K562 (cell line): Measurements from ENCODE around the gene FOXL3. TPM values are rescaled to one million over a fixed set of nuclear protein-coding genes. Genes with fewer than 3 reads are reported as not detected.

Source experiments
- ATAC-seq: fragments of 200-7000 bp; cut with Tn5 transposase; 3 replicates; pipeline ENCODE4 v1.9.1; 2020; ENCODE audit warnings: moderate library complexity
- BruUV-seq: library from RNA; stranded (reverse); fragments of 400-500 nt; replicated peaks from 2 replicates; lab custom pipeline; 2021; lab: Mats Ljungman, UMichigan
- CTCF ChIA-PET: fragments of 300-600 bp; formaldehyde crosslinking; extraction: SDS; loops from one replicate; lab custom pipeline; 2021; ENCODE audit warnings: low intra/inter-chr PET ratio; lab: Yijun Ruan, JAX
- POLR2A ChIA-PET: fragments of 300-600, 350-650 bp; sonication (Branson Sonifier 250); formaldehyde crosslinking; extraction: SDS; loops from one replicate; lab custom pipeline; 2021; ENCODE audit warnings: antibody characterized with exemption, inconsistent platforms; lab: Yijun Ruan, JAX
- DNase-seq, 4 experiments: peaks; one replicate each; pipeline versions ENCODE4 v3.0.0 to v3.0.0-alpha.2; 2011 to 2018; ENCODE audit warnings: low spot score in 3 of 4, mixed read lengths in 3 of 4; ENCODE audit errors: extremely low read depth in 1 of 4
- FAIRE-seq: peaks from 2 replicates; lab custom pipeline; 2011; peaks lifted over from hg19 to GRCh38; lab: Jason Lieb, UNC
- H2AFZ ChIP-seq: 2 replicates; pipeline ENCODE4 v1.6.0; 2011; ENCODE audit warnings: low read depth, low read length, control low read depth, inconsistent platforms
- H3K27ac ChIP-seq: fragments of 200-600 bp; 3 replicates; pipeline ENCODE4 v1.8.0; 2011; ENCODE audit warnings: low read depth, mild to moderate bottlenecking, control low read depth, inconsistent platforms, low read length, moderate library complexity, mixed read lengths; ENCODE audit errors: extremely low read depth
- H3K27me3 ChIP-seq, 2 experiments: fragments of 300-600 bp in 1 of 2; 2 replicates in 1 of 2; 3 replicates in 1 of 2; pipeline versions ENCODE4 v1.6.0 to v1.8.0; 2011; ENCODE audit warnings: inconsistent platforms in 2 of 2, low read length in 2 of 2, mild to moderate bottlenecking in 1 of 2, mixed read lengths in 1 of 2, moderate library complexity in 1 of 2; ENCODE audit not compliant: control insufficient read depth in 2 of 2, insufficient read depth in 2 of 2
- H3K36me3 ChIP-seq: fragments of 300-600 bp; 3 replicates; pipeline ENCODE4 v1.8.0; 2011; ENCODE audit warnings: mild to moderate bottlenecking, low read length, inconsistent platforms; ENCODE audit not compliant: control insufficient read depth, insufficient read depth
- H3K4me1 ChIP-seq, 2 experiments: fragments of 200-600 bp in 1 of 2; replicated peaks in 1 of 2; 2 replicates in 1 of 2; 3 replicates in 1 of 2; pipeline versions ENCODE4 v1.5.1 to v1.8.0; 2011; ENCODE audit warnings: inconsistent platforms in 2 of 2, low read length in 2 of 2, mild to moderate bottlenecking in 1 of 2, mixed read lengths in 1 of 2, moderate library complexity in 1 of 2; ENCODE audit not compliant: control insufficient read depth in 2 of 2, insufficient read depth in 2 of 2
- H3K4me2 ChIP-seq: 2 replicates; pipeline ENCODE4 v1.6.1; 2011; ENCODE audit warnings: low read length, control low read depth, inconsistent platforms, mixed read lengths; ENCODE audit not compliant: insufficient read depth
- H3K4me3 ChIP-seq: fragments of 200-600 bp; sonication (generic), shearing (Covaris generic); 2 replicates; pipeline ENCODE4 v1.5.1; 2016; ENCODE audit warnings: control low read depth, inconsistent platforms
- H3K79me2 ChIP-seq: fragments of 200-600 bp; 3 replicates; pipeline ENCODE4 v1.8.0; 2011; ENCODE audit warnings: low read length, inconsistent platforms; ENCODE audit not compliant: control insufficient read depth, insufficient read depth
- H3K9ac ChIP-seq, 2 experiments: 2 replicates each; pipeline versions ENCODE4 v1.6.0 to v1.6.1; 2011; ENCODE audit warnings: low read depth in 2 of 2, low read length in 2 of 2, control low read depth in 1 of 2, inconsistent platforms in 1 of 2, mild to moderate bottlenecking in 1 of 2, mixed read lengths in 1 of 2; ENCODE audit not compliant: insufficient read depth in 1 of 2
- H3K9me1 ChIP-seq: one replicate; pipeline ENCODE4 v1.6.0; 2011; ENCODE audit warnings: inconsistent platforms, mild to moderate bottlenecking, low read length, moderate library complexity; ENCODE audit not compliant: control insufficient read depth, insufficient read depth
- H3K9me3 ChIP-seq: replicated peaks from 2 replicates; pipeline ENCODE4 v1.5.1; 2011; ENCODE audit warnings: low read depth, low read length, inconsistent platforms; ENCODE audit not compliant: control insufficient read depth, insufficient read depth
- H4K20me1 ChIP-seq: replicated peaks from 2 replicates; pipeline ENCODE4 v1.6.1; 2011; ENCODE audit warnings: low read length, inconsistent platforms, mixed read lengths; ENCODE audit not compliant: control insufficient read depth, insufficient read depth
- ARID2 ChIP-seq: fragments of 450-650 bp; IDR thresholded peaks from 2 replicates; pipeline ENCODE4 v1.6.1; 2017; ENCODE audit warnings: antibody characterized with exemption, mild to moderate bottlenecking
- ELF4 ChIP-seq: fragments of 450-650 bp; formaldehyde crosslinking; IDR thresholded peaks from 2 replicates; pipeline ENCODE4 v1.4.0; 2022; ENCODE audit warnings: missing genetic modification characterization
- GATAD2B ChIP-seq: fragments of 450-650 bp; IDR thresholded peaks from 2 replicates; pipeline ENCODE4 v1.6.1; 2017; ENCODE audit warnings: mild to moderate bottlenecking, borderline replicate concordance
- GTF2A2 ChIP-seq: IDR thresholded peaks from 2 replicates; pipeline ENCODE4 v1.6.1; 2016; ENCODE audit warnings: mild to moderate bottlenecking, missing genetic modification characterization, missing compliant biosample characterization
- GTF2F1 ChIP-seq: IDR thresholded peaks from 2 replicates; pipeline ENCODE4 v1.6.1; 2011; ENCODE audit warnings: low read depth, low read length, improper control_type of control experiment
- HCFC1 ChIP-seq: IDR thresholded peaks from 2 replicates; pipeline ENCODE4 v1.6.1; 2012; ENCODE audit warnings: low read depth, low read length, improper control_type of control experiment
- IFI16 ChIP-seq: fragments of 250-450 bp; sonication (Bioruptor Pico); IDR thresholded peaks from 2 replicates; pipeline ENCODE4 v2.1.2; 2022; ENCODE audit warnings: mild to moderate bottlenecking, inconsistent platforms
- NFIX ChIP-seq: fragments of 250-450 bp; sonication (Bioruptor Pico); IDR thresholded peaks from 2 replicates; pipeline ENCODE4 v1.4.0; 2020; ENCODE audit warnings: low read depth, mild to moderate bottlenecking, moderate library complexity
- POLR2AphosphoS5 ChIP-seq: IDR thresholded peaks from 2 replicates; pipeline ENCODE4 v1.6.1; 2011; ENCODE audit warnings: mild to moderate bottlenecking, low read depth, low read length, moderate library complexity; ENCODE audit not compliant: control insufficient read depth, insufficient read depth
- SOX6 ChIP-seq: fragments of 450-650 bp; IDR thresholded peaks from 2 replicates; pipeline ENCODE4 v1.6.1; 2014; ENCODE audit warnings: mild to moderate bottlenecking
- ZNF695 ChIP-seq: fragments of 450-650 bp; formaldehyde crosslinking; IDR thresholded peaks from 2 replicates; pipeline ENCODE4 v1.4.0; 2020; ENCODE audit warnings: mild to moderate bottlenecking, moderate library complexity
- ZNF780A ChIP-seq: fragments of 250-450 bp; sonication (Bioruptor Pico); IDR thresholded peaks from 2 replicates; pipeline ENCODE4 v1.5.0; 2021; ENCODE audit warnings: mild to moderate bottlenecking
- ZSCAN29 ChIP-seq: fragments of 450-650 bp; IDR thresholded peaks from 2 replicates; pipeline ENCODE4 v1.6.1; 2017
- WGBS: fragments of 100-300 bp; shearing (Covaris generic); methylation state at CpG from one replicate; pipeline ENCODE4 v1.1.6; 2016; ENCODE audit warnings: low coverage, mixed read lengths; ENCODE audit not compliant: insufficient coverage; ENCODE audit errors: missing lambda C conversion rate; 5-methylcytosine and 5-hydroxymethylcytosine counted together
- in situ Hi-C: fragments of 300-500 bp; cut with MboI; formaldehyde crosslinking; loops from 4 replicates; pipeline ENCODE4 v1.15.0; 2018; ENCODE audit warnings: inconsistent platforms, mixed read lengths
- intact Hi-C: fragments of 100-400 bp; cut with micrococcal nuclease; formaldehyde crosslinking; loops from 2 replicates; pipeline ENCODE4 v1.14.2; 2022
- polyA plus RNA-seq, 8 experiments: library from polyadenylated mRNA; depleted of rRNA in 4 of 8; stranded (reverse) in 5 of 8; unstranded in 3 of 8; fragments of >200 nt; fragmentation: Nextera tagmentation in 2 of 8; fragmentation: Illumina TruSeq in 1 of 8; extraction: Ambion mirVana in 2 of 8; extraction: Trizol in 1 of 8; gene quantifications; 2 replicates each; pipeline versions ENCODE4 v1.2.1 to v1.2.3, GENCODE V29; 2011 to 2014; ENCODE audit warnings: inconsistent platforms in 1 of 8, missing spikeins in 1 of 8
- total RNA-seq, 7 experiments: library from RNA; depleted of rRNA in 6 of 7; stranded (reverse); fragments of >200 nt in 6 of 7; fragmentation: Illumina TruSeq in 2 of 7; extraction: Trizol in 2 of 7; gene quantifications; 2 replicates each; pipeline versions ENCODE4 v1.2.1 to v1.2.3, GENCODE V29; 2011 to 2021; ENCODE audit warnings: low replicate concordance in 1 of 7
- TF ChIP-seq, protein P1 (sequence below): fragments of 450-650 bp; IDR thresholded peaks from 2 replicates; pipeline ENCODE4 v1.6.1; 2016; ENCODE audit warnings: missing biosample characterization, missing genetic modification characterization

The FOXL3 gene
- total and polyA plus RNA-seq, 9 of the 15 experiments (the other 6 are each of a cell fraction or from before 2014, with no cell fraction given) = not detected

GRCh38 chr7:268991-269390 is 21.0 kb upstream of the FOXL3 start:
- no peak for FAIRE-seq
- Histone ChIP-seq H3K9me3 (0 out of 2 replicates have a peak, but pooled peaks cover 2% of the 10 kb centered on the region), H2AFZ (no peak overlapping the region), H3K9me1 (no peaks in the 10 kb centered on the region), H3K27me3 (peaks cover 3 to 40% of the 10 kb centered on the region in 2 experiments; a peak in 3 of 5 replicates), H3K4me3 (no peak overlapping the region), H3K9ac (no peak overlapping the region), H3K4me1 (peaks cover 0 to 20% of the 10 kb centered on the region in 2 experiments; a peak in 2 of 5 replicates), H3K4me2 (no peak overlapping the region), H3K27ac (no peak overlapping the region), H3K79me2 (no peaks in the 10 kb centered on the region), H4K20me1 (no peaks in the 10 kb centered on the region), H3K36me3 (no peaks in the 10 kb centered on the region)
- no peak for ATAC-seq
- TF ChIP-seq ZSCAN29 = no peak
- TF ChIP-seq NFIX (CRISPR knock-in tag) = no peak
- TF ChIP-seq HCFC1 = no peak
- TF ChIP-seq GTF2F1 = no peak
- TF ChIP-seq ZNF780A (CRISPR knock-in tag) = no peak
- TF ChIP-seq GTF2A2 = no peak
- TF ChIP-seq, protein P1, sequence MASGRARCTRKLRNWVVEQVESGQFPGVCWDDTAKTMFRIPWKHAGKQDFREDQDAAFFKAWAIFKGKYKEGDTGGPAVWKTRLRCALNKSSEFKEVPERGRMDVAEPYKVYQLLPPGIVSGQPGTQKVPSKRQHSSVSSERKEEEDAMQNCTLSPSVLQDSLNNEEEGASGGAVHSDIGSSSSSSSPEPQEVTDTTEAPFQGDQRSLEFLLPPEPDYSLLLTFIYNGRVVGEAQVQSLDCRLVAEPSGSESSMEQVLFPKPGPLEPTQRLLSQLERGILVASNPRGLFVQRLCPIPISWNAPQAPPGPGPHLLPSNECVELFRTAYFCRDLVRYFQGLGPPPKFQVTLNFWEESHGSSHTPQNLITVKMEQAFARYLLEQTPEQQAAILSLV = no peak
- TF ChIP-seq ZNF695 (CRISPR knock-in tag) = no peak
- TF ChIP-seq ARID2 = no peak
- TF ChIP-seq POLR2AphosphoS5 = no peak
- TF ChIP-seq SOX6 = no peak
- no peak for TF ChIP-seq IFI16
- no peak for TF ChIP-seq GATAD2B
- no peak for TF ChIP-seq ELF4 (CRISPR knock-in tag)
- ChIA-PET CTCF (no interaction called here), POLR2A (no interaction called here)
- in situ Hi-C loops = no loop called here
- no peak for DNase-seq
- intact Hi-C loops = no loop called here
- WGBS = 9% methylated on average over 12 of the region's 12 CpGs
- no TSS peak for BruUV-seq
